ENCODE results near the gene TAPBPL.
"Not testable (repeated sequence)": the region's sequence is repeated elsewhere in the genome, so short reads cannot be mapped to it uniquely, and the experiment has no call there.

Gene TAPBPL

DNA sequence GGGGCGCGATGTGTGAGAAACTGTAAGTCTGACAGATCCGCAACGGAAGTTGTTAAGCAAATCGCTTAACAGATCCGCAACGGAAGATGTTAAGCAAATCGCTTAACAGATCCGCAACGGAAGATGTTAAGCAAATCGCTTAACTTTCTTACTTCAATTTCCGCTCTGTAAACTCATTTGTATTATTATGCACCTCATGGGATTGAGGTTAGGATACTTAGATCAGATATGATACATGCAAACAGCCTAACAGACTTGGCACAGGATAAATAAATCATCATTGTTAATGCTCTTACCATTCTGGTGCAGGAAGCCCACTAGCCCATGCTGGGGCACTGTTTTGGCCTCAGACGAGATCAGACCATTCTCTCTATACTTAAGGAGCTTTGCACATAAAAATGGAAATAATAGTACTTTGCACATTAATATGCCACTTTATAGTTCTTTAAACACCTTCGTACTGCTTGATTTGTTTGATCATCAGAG lies 42.5 kb downstream of the TAPBPL start:
- H3K9me3 ChIP-seq (ENCODE audit: low read length) = no peaks in the 10 kb centered on the region
- peaks cover 47% of the 10 kb centered on the region for H3K36me3 ChIP-seq (ENCODE audit: insufficient read depth, low read length)
- H3K27me3 ChIP-seq (ENCODE audit: insufficient read depth, low read length) = no peaks in the 10 kb centered on the region

GRCh38 chr12:6494968-6495367 lies 43.1 kb downstream of the TAPBPL start:
- peaks cover 52% of the 10 kb centered on the region for H3K36me3 ChIP-seq (ENCODE audit: insufficient read depth, low read length)
- H2AFZ ChIP-seq (ENCODE audit: low read depth, low read length) = no peak overlapping the region
- peaks cover 33% of the 10 kb centered on the region for H3K4me1 ChIP-seq (ENCODE audit: insufficient read depth, low read length)
- H3K4me3 ChIP-seq (ENCODE audit: low read length) = peak overlapping the region; percentile 98
- H3K9me3 ChIP-seq (ENCODE audit: low read length) = no peaks in the 10 kb centered on the region
- H3K27me3 ChIP-seq (ENCODE audit: insufficient read depth, low read length) = no peaks in the 10 kb centered on the region

More for the DNA sequence above, 42.5 kb downstream of the TAPBPL start:
- peaks cover 33% of the 10 kb centered on the region for H3K4me1 ChIP-seq (ENCODE audit: insufficient read depth, low read length)
- H2AFZ ChIP-seq (ENCODE audit: low read depth, low read length) = peak overlapping the region; percentile 1
- peak overlapping the region; percentile 98 for H3K4me3 ChIP-seq (ENCODE audit: low read length)

- H3K4me1 ChIP-seq (ENCODE audit: insufficient read depth, low read length) = peaks cover 30% of the 10 kb centered on the region
- not testable (repeated sequence) for H3K9me3 ChIP-seq (ENCODE audit: low read length); H3K27me3 ChIP-seq (ENCODE audit: insufficient read depth, low read length); H2AFZ ChIP-seq (ENCODE audit: low read depth, low read length); H3K4me3 ChIP-seq (ENCODE audit: low read length)
- H3K36me3 ChIP-seq (ENCODE audit: insufficient read depth, low read length) = peaks cover 62% of the 10 kb centered on the region
Observed at GRCh38 chr12:6497291-6497690, 45.4 kb downstream of the TAPBPL start.

DNA sequence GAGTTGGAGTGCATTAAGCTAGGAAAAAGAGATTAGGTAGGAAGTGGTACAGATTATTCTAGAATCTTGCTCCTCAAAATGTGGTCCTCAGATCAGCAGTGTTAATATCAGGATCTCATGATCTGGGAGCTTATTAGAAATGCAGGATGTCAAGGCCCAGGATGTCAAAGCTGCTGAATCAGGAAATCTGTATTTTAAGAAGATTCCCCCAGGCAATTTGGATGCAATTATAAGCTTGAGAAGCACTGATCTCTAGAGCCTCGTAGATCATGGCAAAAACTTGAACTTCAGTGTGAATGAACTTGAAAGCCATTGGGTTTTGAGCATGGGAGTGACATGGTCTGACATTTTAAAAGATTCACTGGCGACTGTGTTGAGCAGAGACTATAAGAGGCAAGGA lies 48.6 kb downstream of the TAPBPL start:
- H3K4me3 ChIP-seq (ENCODE audit: low read length) = no peak overlapping the region
- H2AFZ ChIP-seq (ENCODE audit: low read depth, low read length) = no peak overlapping the region
- H3K27me3 ChIP-seq (ENCODE audit: insufficient read depth, low read length) = no peaks in the 10 kb centered on the region
- peaks cover 80% of the 10 kb centered on the region for H3K36me3 ChIP-seq (ENCODE audit: insufficient read depth, low read length)
- H3K4me1 ChIP-seq (ENCODE audit: insufficient read depth, low read length) = peaks cover 16% of the 10 kb centered on the region
- H3K9me3 ChIP-seq (ENCODE audit: low read length) = no peaks in the 10 kb centered on the region

DNA sequence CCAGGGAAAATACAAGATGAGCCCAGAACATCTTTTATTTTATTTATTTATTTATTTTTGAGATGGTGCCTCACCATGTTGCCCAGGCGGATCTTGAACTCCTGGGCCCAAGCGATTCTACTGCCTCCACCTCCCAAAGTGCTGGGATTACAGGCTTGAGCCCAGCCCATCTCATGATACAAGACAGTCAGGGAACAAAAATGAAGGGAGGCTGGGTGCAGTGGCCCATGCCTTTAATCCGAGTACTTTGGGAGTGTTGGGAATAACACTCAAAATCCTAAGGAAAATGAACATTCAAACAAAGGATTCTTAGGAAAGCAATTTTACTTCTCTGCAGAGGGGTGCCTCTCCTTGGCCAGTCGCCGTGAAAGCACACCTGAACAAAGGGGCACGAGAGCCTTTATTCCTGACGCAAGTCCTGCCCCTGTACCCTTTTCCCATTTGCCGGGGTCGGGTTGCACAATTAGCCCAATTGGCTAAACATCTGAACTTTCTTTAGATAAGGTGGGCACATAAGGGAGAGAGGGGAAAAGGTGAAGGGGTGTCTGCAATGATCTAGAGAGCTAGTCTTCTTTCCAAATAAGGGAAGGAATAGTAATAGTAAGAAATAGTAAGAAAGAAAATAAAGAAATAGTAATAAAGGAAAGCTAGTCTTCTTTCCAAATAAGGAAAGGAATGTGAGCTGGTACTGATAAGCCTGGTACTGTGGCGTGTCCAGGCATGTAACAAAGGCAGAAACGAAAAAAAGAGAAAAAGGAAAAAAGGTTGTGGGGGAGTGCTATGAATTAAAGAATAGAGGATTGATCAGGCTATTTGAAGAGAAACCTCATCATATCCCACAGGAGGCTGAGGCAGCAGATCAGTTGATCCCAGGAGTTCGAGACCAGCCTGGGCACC lies 55.5 kb downstream of the TAPBPL start:
- Histone ChIP-seq H2AFZ (ENCODE audit: low read depth, low read length) (no peak overlapping the region), H3K9me3 (ENCODE audit: low read length) (no peaks in the 10 kb centered on the region), H3K36me3 (ENCODE audit: insufficient read depth, low read length) (peaks cover 64% of the 10 kb centered on the region), H3K27me3 (ENCODE audit: insufficient read depth, low read length) (no peaks in the 10 kb centered on the region), H3K4me1 (ENCODE audit: insufficient read depth, low read length) (peaks cover 3% of the 10 kb centered on the region), H3K4me3 (ENCODE audit: low read length) (no peak overlapping the region)

- Histone ChIP-seq H3K27me3 (ENCODE audit: insufficient read depth, low read length) (no peaks in the 10 kb centered on the region), H3K4me3 (ENCODE audit: low read length) (no peak overlapping the region), H3K9me3 (ENCODE audit: low read length) (no peaks in the 10 kb centered on the region), H2AFZ (ENCODE audit: low read depth, low read length) (no peak overlapping the region), H3K4me1 (ENCODE audit: insufficient read depth, low read length) (peaks cover 3% of the 10 kb centered on the region), H3K36me3 (ENCODE audit: insufficient read depth, low read length) (peaks cover 66% of the 10 kb centered on the region)
Observed at GRCh38 chr12:6508087-6508486, 56.2 kb downstream of the TAPBPL start.
